Central memory CD8-positive, alpha-beta T cell (primary cell): Measurements from ENCODE around the gene MCOLN2.
A peak's percentile ranks its signal among the peaks of the same experiment; 100 is the strongest.

ENCODE experiments used
- ATAC-seq: fragments of 150-1000 bp; cut with Tn5 transposase; replicated peaks from 2 replicates; pipeline ENCODE4 v1.10.0; 2022; ENCODE audit warnings: mild to moderate bottlenecking, moderate FRiP score, moderate number of reproducible peaks; ENCODE audit not compliant: poor library complexity, severe bottlenecking; ENCODE audit errors: extremely low read depth
- DNase-seq, 2 donors: peaks; one replicate each; pipeline ENCODE4 v3.0.0; 2021; ENCODE audit warnings: low spot score in 2 of 2
- H3K27ac Mint-ChIP-seq: one replicate; pipeline ENCODE4 v1.8.0; 2022; ENCODE audit warnings: low read depth, mild to moderate bottlenecking, moderate library complexity, mixed read lengths
- H3K27me3 Mint-ChIP-seq: one replicate; pipeline ENCODE4 v1.8.0; 2022; ENCODE audit warnings: mixed read lengths
- H3K36me3 Mint-ChIP-seq: one replicate; pipeline ENCODE4 v1.8.0; 2022; ENCODE audit warnings: mild to moderate bottlenecking, moderate library complexity, mixed read lengths; ENCODE audit not compliant: insufficient read depth
- H3K4me1 Mint-ChIP-seq: one replicate; pipeline ENCODE4 v1.8.0; 2022; ENCODE audit warnings: mixed read lengths
- H3K4me3 Mint-ChIP-seq: one replicate; pipeline ENCODE4 v1.8.0; 2022; ENCODE audit warnings: mild to moderate bottlenecking, moderate library complexity, mixed read lengths
- H3K9me3 Mint-ChIP-seq: one replicate; pipeline ENCODE4 v1.8.0; 2022; ENCODE audit warnings: mixed read lengths

MCOLN2 gene

DNA sequence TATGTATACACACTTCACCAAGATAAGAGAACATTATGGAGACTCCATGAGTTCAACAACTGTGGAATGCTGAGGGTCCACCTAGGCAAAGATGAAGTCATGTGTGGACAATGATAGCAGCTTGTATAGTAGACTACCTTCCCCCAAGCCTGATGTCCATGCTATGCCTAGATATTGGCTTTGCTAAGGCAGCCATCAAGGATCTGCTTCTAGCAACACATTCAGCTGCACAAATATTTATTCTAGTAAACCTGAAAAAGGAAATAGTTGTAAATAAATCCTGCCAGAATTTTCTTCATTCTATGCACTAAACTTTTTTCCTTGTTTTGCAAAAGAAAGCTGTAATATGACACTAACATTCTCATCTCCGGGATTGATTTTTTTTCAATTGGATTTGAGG lies 96.9 kb downstream of the MCOLN2 start:
- H3K27me3 Mint-ChIP-seq = peaks cover 46% of the 10 kb centered on the region
- H3K27ac Mint-ChIP-seq = no peak overlapping the region
- no peak overlapping the region for H3K4me3 Mint-ChIP-seq
- no peaks in the 10 kb centered on the region for H3K36me3 Mint-ChIP-seq
- H3K4me1 Mint-ChIP-seq = no peaks in the 10 kb centered on the region
- peaks cover 5% of the 10 kb centered on the region for H3K9me3 Mint-ChIP-seq
- ATAC-seq (no peak), DNase-seq (no peak)

- no peak for ATAC-seq
- Mint-ChIP-seq H3K36me3 (no peaks in the 10 kb centered on the region), H3K9me3 (no peaks in the 10 kb centered on the region), H3K27ac (no peak overlapping the region), H3K4me1 (peaks cover 9% of the 10 kb centered on the region), H3K27me3 (peaks cover 66% of the 10 kb centered on the region), H3K4me3 (no peak overlapping the region)
- DNase-seq = no peak
These were observed 100.6 kb downstream of the MCOLN2 start for GRCh38 chr1:84896279-84896678.

DNA sequence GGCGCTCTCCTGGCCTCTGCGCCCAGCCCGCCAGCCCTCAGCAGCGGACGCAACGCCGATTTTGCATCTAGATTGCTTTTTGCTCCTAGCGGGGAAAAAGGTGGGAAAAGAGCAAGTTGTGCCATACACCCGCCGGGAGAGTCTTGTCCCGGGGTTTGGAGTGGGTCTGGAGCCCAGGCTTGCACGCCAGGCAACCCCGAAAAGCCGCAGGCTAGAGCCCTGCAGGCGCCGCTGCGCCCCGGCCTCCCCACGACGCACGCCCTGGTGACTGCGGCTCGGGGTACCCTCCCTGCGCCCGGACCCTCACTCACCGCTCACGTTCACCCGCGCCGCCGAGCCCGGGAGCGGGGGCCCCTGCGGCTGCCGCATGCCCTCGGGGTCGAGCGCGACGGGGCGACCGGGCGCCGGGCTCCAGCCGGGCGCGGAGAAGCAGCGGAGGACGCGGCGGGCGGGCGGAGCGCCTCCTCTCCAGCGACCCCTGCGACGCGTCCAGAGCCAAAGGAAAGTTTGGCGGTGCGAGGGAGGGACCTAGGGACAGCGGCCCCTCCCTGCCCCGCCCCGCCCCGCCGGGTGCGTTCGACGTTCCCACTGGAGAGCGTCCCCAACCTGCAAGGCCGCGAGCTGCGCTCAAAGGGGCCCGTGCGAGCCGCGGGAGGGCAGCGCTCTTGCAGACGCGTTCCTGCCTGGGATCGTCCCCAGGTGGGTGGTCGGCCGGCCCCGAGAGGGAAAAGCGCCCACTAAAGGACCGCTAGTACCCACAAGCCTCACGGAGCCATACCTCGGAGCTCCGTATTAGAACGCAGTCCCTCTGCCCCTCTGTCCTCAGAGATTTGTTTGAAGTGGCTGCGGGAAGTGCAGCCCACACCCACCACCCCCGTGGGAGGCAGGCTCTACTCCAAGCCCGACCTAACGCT lies 104.0 kb downstream of the MCOLN2 start, which contains the start of gene LPAR3:
LPAR3 (minus strand) TSS at position 502 of the 914 bp plus-strand sequence. CDS start 27,086 bp downstream, outside the sequence.
- Mint-ChIP-seq H3K4me1 (peaks cover 17% of the 10 kb centered on the region), H3K27me3 (peaks cover 55% of the 10 kb centered on the region), H3K9me3 (no peaks in the 10 kb centered on the region), H3K27ac (peak within 1 kb of the TSS; percentile 47), H3K4me3 (peak within 1 kb of the TSS; percentile 64), H3K36me3 (no peaks in the 10 kb centered on the region)
- ATAC-seq (no peak), DNase-seq (no peak)

- no peak for DNase-seq
- no peaks in the 10 kb centered on the region for H3K36me3 Mint-ChIP-seq
- no peak overlapping the region for H3K4me3 Mint-ChIP-seq
- H3K4me1 Mint-ChIP-seq = peaks cover 17% of the 10 kb centered on the region
- no peak for ATAC-seq
- peaks cover 40% of the 10 kb centered on the region for H3K27me3 Mint-ChIP-seq
- no peaks in the 10 kb centered on the region for H3K9me3 Mint-ChIP-seq
- no peak overlapping the region for H3K27ac Mint-ChIP-seq
These were observed 106.3 kb downstream of the MCOLN2 start for GRCh38 chr1:84890566-84890965.

DNA sequence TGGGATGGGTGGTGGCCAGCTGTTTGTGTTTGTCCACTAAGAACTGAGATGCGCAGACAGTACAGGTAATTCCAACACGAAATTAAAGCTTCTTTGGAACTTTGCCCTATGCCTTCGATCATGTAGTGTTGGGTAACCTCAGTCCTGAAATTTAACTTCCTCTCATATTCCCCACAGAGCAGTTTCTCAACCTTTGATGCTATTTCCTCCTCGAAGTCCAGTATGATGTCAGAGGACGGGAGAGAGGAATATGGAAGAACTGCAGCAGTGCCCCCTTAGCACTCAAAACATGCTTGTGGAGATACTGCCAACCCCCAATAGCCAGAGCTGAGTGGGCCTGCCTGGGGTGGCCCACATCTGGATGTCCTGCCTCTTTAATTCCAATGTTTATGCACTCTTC lies 107.5 kb downstream of the MCOLN2 start:
- Mint-ChIP-seq H3K27ac (no peak overlapping the region), H3K4me3 (no peak overlapping the region), H3K9me3 (no peaks in the 10 kb centered on the region), H3K36me3 (no peaks in the 10 kb centered on the region), H3K4me1 (peaks cover 17% of the 10 kb centered on the region), H3K27me3 (peaks cover 28% of the 10 kb centered on the region)
- DNase-seq (no peak), ATAC-seq (no peak)

GRCh38 chr1:84888753-84889152 lies 108.2 kb downstream of the MCOLN2 start:
- Mint-ChIP-seq H3K27me3 (peaks cover 22% of the 10 kb centered on the region), H3K4me3 (no peak overlapping the region), H3K9me3 (no peaks in the 10 kb centered on the region), H3K27ac (peak overlapping the region; percentile 5), H3K4me1 (peaks cover 13% of the 10 kb centered on the region), H3K36me3 (no peaks in the 10 kb centered on the region)
- ATAC-seq = no peak
- DNase-seq = no peak

DNA sequence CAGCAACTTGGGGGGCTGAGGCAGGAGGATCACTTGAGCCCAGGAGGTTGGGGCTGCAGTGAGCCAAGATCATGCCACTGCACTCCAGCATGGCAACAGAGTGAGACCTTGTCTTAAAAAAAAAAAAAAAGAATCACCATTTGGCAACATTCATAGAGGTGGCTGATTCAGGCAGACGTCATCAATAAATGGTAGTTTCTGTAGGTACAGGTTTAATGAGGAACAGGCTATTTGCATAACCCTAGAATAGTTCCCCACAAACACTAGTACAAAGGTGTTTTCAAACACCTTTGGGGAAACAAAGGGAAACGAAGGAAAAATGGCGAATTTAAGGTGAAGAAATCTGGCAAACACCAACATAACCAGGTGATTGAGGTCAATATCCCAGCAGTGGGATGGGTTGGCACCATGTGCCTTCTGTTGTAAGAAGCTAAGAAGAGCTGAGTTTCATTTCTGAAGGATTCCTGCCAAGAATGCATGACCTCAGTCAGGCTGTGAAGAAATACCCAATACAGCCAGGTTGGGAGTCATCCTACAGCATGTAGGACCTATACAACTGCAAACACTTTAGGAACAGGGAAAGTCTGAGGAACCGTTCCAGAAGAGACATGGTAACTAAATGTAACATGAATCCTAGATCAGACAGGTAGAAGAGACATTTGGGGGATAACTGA lies 109.5 kb downstream of the MCOLN2 start:
- Mint-ChIP-seq H3K27me3 (peaks cover 16% of the 10 kb centered on the region), H3K4me3 (no peak overlapping the region), H3K4me1 (peaks cover 7% of the 10 kb centered on the region), H3K9me3 (no peaks in the 10 kb centered on the region), H3K36me3 (no peaks in the 10 kb centered on the region), H3K27ac (no peak overlapping the region)
- ATAC-seq (no peak), DNase-seq (no peak)

GRCh38 chr1:84885469-84885868 lies 111.4 kb downstream of the MCOLN2 start:
- Mint-ChIP-seq H3K4me1 (peaks cover 7% of the 10 kb centered on the region), H3K9me3 (no peaks in the 10 kb centered on the region), H3K36me3 (no peaks in the 10 kb centered on the region), H3K27me3 (peaks cover 11% of the 10 kb centered on the region), H3K4me3 (no peak overlapping the region), H3K27ac (no peak overlapping the region)
- no peak for ATAC-seq
- no peak for DNase-seq

- peaks cover 11% of the 10 kb centered on the region for H3K27me3 Mint-ChIP-seq
- DNase-seq (no peak), ATAC-seq (no peak)
- H3K4me1 Mint-ChIP-seq = peaks cover 7% of the 10 kb centered on the region
- H3K27ac Mint-ChIP-seq = no peak overlapping the region
- H3K4me3 Mint-ChIP-seq = no peak overlapping the region
- no peaks in the 10 kb centered on the region for H3K9me3 Mint-ChIP-seq
- no peaks in the 10 kb centered on the region for H3K36me3 Mint-ChIP-seq
These were observed 112.1 kb downstream of the MCOLN2 start for GRCh38 chr1:84884671-84885389.

GRCh38 chr1:84883286-84883685 lies 113.6 kb downstream of the MCOLN2 start:
- H3K4me1 Mint-ChIP-seq = no peaks in the 10 kb centered on the region
- DNase-seq (no peak), ATAC-seq (no peak)
- H3K4me3 Mint-ChIP-seq = no peak overlapping the region
- H3K27me3 Mint-ChIP-seq = peaks cover 20% of the 10 kb centered on the region
- no peak overlapping the region for H3K27ac Mint-ChIP-seq
- no peaks in the 10 kb centered on the region for H3K9me3 Mint-ChIP-seq
- no peaks in the 10 kb centered on the region for H3K36me3 Mint-ChIP-seq

GRCh38 chr1:84877592-84877991 lies 119.3 kb downstream of the MCOLN2 start:
- H3K9me3 Mint-ChIP-seq = no peaks in the 10 kb centered on the region
- H3K4me3 Mint-ChIP-seq = no peak overlapping the region
- ATAC-seq (no peak), DNase-seq (no peak)
- H3K4me1 Mint-ChIP-seq = peaks cover 18% of the 10 kb centered on the region
- H3K27me3 Mint-ChIP-seq = peaks cover 31% of the 10 kb centered on the region
- H3K27ac Mint-ChIP-seq = no peak overlapping the region
- H3K36me3 Mint-ChIP-seq = peaks cover 3% of the 10 kb centered on the region

DNA sequence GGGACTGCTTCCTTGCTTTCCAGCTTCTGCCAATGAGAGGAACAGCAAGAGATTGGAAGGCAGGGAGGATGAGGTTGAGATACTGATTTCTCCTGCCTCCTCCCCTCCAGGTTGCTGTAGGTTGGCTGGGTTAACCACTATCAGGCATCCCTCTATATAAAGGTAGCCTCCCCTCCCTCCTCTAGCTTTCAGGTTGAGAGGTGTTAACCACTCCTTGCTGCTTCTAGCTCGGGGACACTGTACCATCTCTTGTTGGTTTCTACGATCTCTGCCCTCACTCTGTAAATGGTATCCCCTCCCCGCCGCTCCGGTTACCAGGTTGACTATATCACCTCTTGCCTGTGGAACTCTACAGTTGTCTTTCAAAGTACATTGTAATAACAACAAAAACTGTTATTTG lies 120.6 kb downstream of the MCOLN2 start:
- Mint-ChIP-seq H3K27ac (no peak overlapping the region), H3K4me3 (peak overlapping the region; percentile 2)
- ATAC-seq = peak; percentile 99

More for the DNA sequence above, 120.6 kb downstream of the MCOLN2 start:
- peak in 1 of 2 donors; percentile 30 for DNase-seq
- Mint-ChIP-seq H3K9me3 (no peaks in the 10 kb centered on the region), H3K36me3 (peaks cover 3% of the 10 kb centered on the region), H3K27me3 (peaks cover 36% of the 10 kb centered on the region), H3K4me1 (peaks cover 18% of the 10 kb centered on the region)
